PC-9 (cell line): ENCODE data around the gene ORM2. TPM values are rescaled to one million over a fixed set of nuclear protein-coding genes. Genes with fewer than 3 reads are reported as not detected.

Experiments
- BruUV-seq: library from RNA; stranded (reverse); fragments of 400-500 nt; replicated peaks from 2 replicates; lab custom pipeline; 2021; lab: Mats Ljungman, UMichigan
- CTCF ChIA-PET: fragments of 300-600 bp; sonication (Branson Sonifier 250); formaldehyde crosslinking; loops from one replicate; lab custom pipeline; 2022; ENCODE audit warnings: antibody characterized with exemption; lab: Charles Lee
- POLR2A ChIA-PET: fragments of 300-600 bp; sonication (Branson Sonifier 250); formaldehyde crosslinking; loops from one replicate; lab custom pipeline; 2022; ENCODE audit warnings: antibody characterized with exemption; ENCODE audit not compliant: unreplicated experiment; lab: Charles Lee
- DNase-seq, 2 experiments: peaks; one replicate each; pipeline versions ENCODE4 v3.0.0 to v3.0.0-alpha.2; 2015 to 2022; ENCODE audit warnings: mixed read lengths in 1 of 2
- H2AFZ ChIP-seq: fragments of 200-600 bp; sonication (generic); 2 replicates; pipeline ENCODE4 v1.8.1; 2017; ENCODE audit warnings: antibody characterized with exemption
- H3F3A ChIP-seq: fragments of 200-600 bp; sonication (generic); 2 replicates; pipeline ENCODE4 v1.8.1; 2017; ENCODE audit warnings: antibody characterized with exemption, mild to moderate bottlenecking, low read depth; ENCODE audit not compliant: insufficient read depth
- H3K27ac ChIP-seq: fragments of 200-600 bp; sonication (generic); 2 replicates; pipeline ENCODE4 v1.6.1; 2016; ENCODE audit warnings: mixed run types
- H3K27me3 ChIP-seq: fragments of 200-600 bp; sonication (generic); 2 replicates; pipeline ENCODE4 v1.6.1; 2016; ENCODE audit warnings: low read depth, mixed run types; ENCODE audit not compliant: insufficient read depth
- H3K36me3 ChIP-seq: fragments of 200-600 bp; sonication (generic); 2 replicates; pipeline ENCODE4 v1.6.1; 2016; ENCODE audit warnings: low read depth, mixed run types
- H3K4me1 ChIP-seq: fragments of 200-600 bp; sonication (generic); replicated peaks from 2 replicates; pipeline ENCODE4 v1.6.1; 2016; ENCODE audit warnings: mixed run types; ENCODE audit not compliant: insufficient read depth
- H3K4me2 ChIP-seq: fragments of 200-600 bp; sonication (generic); 2 replicates; pipeline ENCODE4 v1.6.1; 2017; ENCODE audit warnings: mixed run types
- H3K4me3 ChIP-seq: fragments of 200-600 bp; sonication (generic); 2 replicates; pipeline ENCODE4 v1.6.1; 2016; ENCODE audit warnings: mixed run types
- H3K79me2 ChIP-seq: fragments of 200-600 bp; sonication (generic); 2 replicates; pipeline ENCODE4 v1.6.1; 2017; ENCODE audit warnings: low read depth, mixed run types
- H3K9me2 ChIP-seq: fragments of 200-600 bp; sonication (generic); 2 replicates; pipeline ENCODE4 v1.8.1; 2017; ENCODE audit warnings: mild to moderate bottlenecking; ENCODE audit not compliant: insufficient read depth
- H3K9me3 ChIP-seq: fragments of 200-600 bp; sonication (generic); 2 replicates; pipeline ENCODE4 v1.8.1; 2016; ENCODE audit warnings: low read depth; ENCODE audit not compliant: insufficient read depth
- H4K20me1 ChIP-seq: fragments of 200-600 bp; sonication (generic); 2 replicates; pipeline ENCODE4 v1.8.1; 2017; ENCODE audit not compliant: insufficient read depth
- CTCF ChIP-seq: fragments of 200-600 bp; sonication (generic); conservative IDR thresholded peaks from 2 replicates; pipeline ENCODE4 v1.6.1; 2017; ENCODE audit warnings: mixed run types, antibody characterized with exemption, mild to moderate bottlenecking, moderate library complexity
- EZH2 ChIP-seq: fragments of 200-600 bp; sonication (generic); IDR thresholded peaks from 2 replicates; pipeline ENCODE4 v1.8.0; 2017; ENCODE audit warnings: antibody characterized with exemption, low read depth
- intact Hi-C: fragments of 100-400 bp; cut with micrococcal nuclease; formaldehyde crosslinking; loops from one replicate; pipeline ENCODE4 v1.10.0; 2022; ENCODE audit not compliant: unreplicated experiment
- total RNA-seq: library from RNA; stranded (reverse); gene quantifications from 2 replicates; pipeline ENCODE4 v1.2.3, GENCODE V29; 2021

The ORM2 gene
- total RNA-seq, 1 experiment from 2014 or later = not detected

GRCh38 chr9:114316605-114317230 is 13.0 kb upstream of the ORM2 start:
- H3K36me3 ChIP-seq = no peaks in the 10 kb centered on the region
- H3K4me3 ChIP-seq = no peak overlapping the region
- H3K4me2 ChIP-seq = no peak overlapping the region
- intact Hi-C loops = no loop called here
- H3K27me3 ChIP-seq = no peaks in the 10 kb centered on the region
- no peaks in the 10 kb centered on the region for H3K9me2 ChIP-seq
- DNase-seq = no peak
- no peaks in the 10 kb centered on the region for H3F3A ChIP-seq
- H4K20me1 ChIP-seq = no peaks in the 10 kb centered on the region
- no peak overlapping the region for H2AFZ ChIP-seq
- no peak overlapping the region for H3K27ac ChIP-seq
- no peaks in the 10 kb centered on the region for H3K9me3 ChIP-seq
- no peak for TF ChIP-seq CTCF
- TF ChIP-seq EZH2 = no peak
- CTCF ChIA-PET = no interaction called here
- H3K4me1 ChIP-seq = peaks cover 6% of the 10 kb centered on the region; the same call in 1 of the 2 replicates
- H3K79me2 ChIP-seq = no peaks in the 10 kb centered on the region
- POLR2A ChIA-PET = no interaction called here
- no TSS peak for BruUV-seq

- intact Hi-C loops = no loop called here
These were observed 11.9 kb upstream of the ORM2 start for GRCh38 chr9:114317665-114318357.

GRCh38 chr9:114318416-114318815 is 11.3 kb upstream of the ORM2 start:
- H3K9me2 ChIP-seq = no peaks in the 10 kb centered on the region
- H3K27me3 ChIP-seq = no peaks in the 10 kb centered on the region
- H3K4me1 ChIP-seq = peaks cover 6% of the 10 kb centered on the region; the same call in 1 of the 2 replicates
- H3K9me3 ChIP-seq = no peaks in the 10 kb centered on the region
- no peak overlapping the region for H3K4me3 ChIP-seq
- TF ChIP-seq CTCF = no peak
- TF ChIP-seq EZH2 = no peak
- ChIA-PET CTCF (no interaction called here), POLR2A (no interaction called here)
- no TSS peak for BruUV-seq
- H2AFZ ChIP-seq = no peak overlapping the region
- no peak overlapping the region for H3K4me2 ChIP-seq
- no peaks in the 10 kb centered on the region for H3F3A ChIP-seq
- H3K79me2 ChIP-seq = no peaks in the 10 kb centered on the region
- H4K20me1 ChIP-seq = no peaks in the 10 kb centered on the region
- intact Hi-C loops = no loop called here
- H3K36me3 ChIP-seq = no peaks in the 10 kb centered on the region
- no peak overlapping the region for H3K27ac ChIP-seq
- DNase-seq = no peak

More at GRCh38 chr9:114317665-114318357, 11.9 kb upstream of the ORM2 start:
- Histone ChIP-seq H3K4me3 (no peak overlapping the region), H3K27me3 (no peaks in the 10 kb centered on the region), H2AFZ (peak overlapping the region; percentile 56), H3K4me2 (no peak overlapping the region), H3K9me2 (no peaks in the 10 kb centered on the region), H3F3A (no peaks in the 10 kb centered on the region), H4K20me1 (no peaks in the 10 kb centered on the region), H3K36me3 (no peaks in the 10 kb centered on the region), H3K4me1 (peaks cover 6% of the 10 kb centered on the region; the same call in 1 of the 2 replicates), H3K9me3 (no peaks in the 10 kb centered on the region), H3K79me2 (no peaks in the 10 kb centered on the region), H3K27ac (no peak overlapping the region)
- POLR2A ChIA-PET = no interaction called here
- CTCF ChIA-PET = no interaction called here
- no peak for DNase-seq
- no peak for TF ChIP-seq EZH2
- no peak for TF ChIP-seq CTCF
- BruUV-seq = no TSS peak
